ENCODE results near the gene TMEM212. TPM values are rescaled to one million over a fixed set of nuclear protein-coding genes. Genes with fewer than 3 reads are reported as not detected.

TMEM212 gene
- total and polyA plus RNA-seq, 2 of the 13 experiments (the other 11 are each of a cell fraction or from before 2014, with no cell fraction given) = not detected

- TF ChIP-seq FOXA1 (IDR thresholded peaks at IDR 0.05) (no peak), FOXA1 (CRISPR knock-in tag; IDR thresholded peaks at IDR 0.05) (peak; percentile 45), ARID5B (CRISPR knock-in tag; IDR thresholded peaks at IDR 0.05) (peak; percentile 80), ZNF441 (CRISPR knock-in tag; IDR thresholded peaks at IDR 0.05; ENCODE audit: borderline replicate concordance) (peak; percentile 76), DR1 (CRISPR knock-in tag; IDR thresholded peaks at IDR 0.05) (peak; percentile 26), TP53 (CRISPR knock-in tag; conservative IDR thresholded peaks at IDR 0.05) (no peak), SMAD1 (CRISPR knock-in tag; IDR thresholded peaks at IDR 0.05; ENCODE audit: borderline replicate concordance, low read depth) (peak; percentile 48; the same call in 1 of the 2 replicates), ZNF546 (CRISPR knock-in tag; conservative IDR thresholded peaks at IDR 0.05) (0 out of 2 replicates have a peak, but pooled peaks have one; percentile 79), ELF1 (CRISPR knock-in tag; IDR thresholded peaks at IDR 0.05) (peak; percentile 96), ZSCAN25 (CRISPR knock-in tag; IDR thresholded peaks at IDR 0.05) (peak; percentile 99), ZNF589 (CRISPR knock-in tag; conservative IDR thresholded peaks at IDR 0.05) (0 out of 2 replicates have a peak, but pooled peaks have one; percentile 52), ZNF256 (CRISPR knock-in tag; conservative IDR thresholded peaks at IDR 0.05) (no peak), REL (CRISPR knock-in tag; conservative IDR thresholded peaks at IDR 0.05) (no peak), RNF2 (conservative IDR thresholded peaks at IDR 0.05; ENCODE audit: low read depth) (no peak; the same call in 1 of the 2 replicates), MBNL3 (CRISPR knock-in tag; conservative IDR thresholded peaks at IDR 0.05) (no peak), JUNB (CRISPR knock-in tag; IDR thresholded peaks at IDR 0.05; ENCODE audit: borderline replicate concordance) (no peak), ZNF75D (CRISPR knock-in tag; IDR thresholded peaks at IDR 0.05; ENCODE audit: borderline replicate concordance) (peak; percentile 84; the same call in 1 of the 2 replicates), NRL (CRISPR knock-in tag; IDR thresholded peaks at IDR 0.05; ENCODE audit: borderline replicate concordance) (peak; percentile 87), SIN3A (IDR thresholded peaks at IDR 0.05; ENCODE audit: borderline replicate concordance, low read depth, low read length) (peak; percentile 77; the same call in 1 of the 2 replicates), HOXA5 (CRISPR knock-in tag; IDR thresholded peaks at IDR 0.05) (0 out of 2 replicates have a peak, but pooled peaks have one; percentile 34), ZNF180 (CRISPR knock-in tag; IDR thresholded peaks at IDR 0.05; ENCODE audit: borderline replicate concordance, low read depth) (no peak)
- TF ChIP-seq, protein P1, sequence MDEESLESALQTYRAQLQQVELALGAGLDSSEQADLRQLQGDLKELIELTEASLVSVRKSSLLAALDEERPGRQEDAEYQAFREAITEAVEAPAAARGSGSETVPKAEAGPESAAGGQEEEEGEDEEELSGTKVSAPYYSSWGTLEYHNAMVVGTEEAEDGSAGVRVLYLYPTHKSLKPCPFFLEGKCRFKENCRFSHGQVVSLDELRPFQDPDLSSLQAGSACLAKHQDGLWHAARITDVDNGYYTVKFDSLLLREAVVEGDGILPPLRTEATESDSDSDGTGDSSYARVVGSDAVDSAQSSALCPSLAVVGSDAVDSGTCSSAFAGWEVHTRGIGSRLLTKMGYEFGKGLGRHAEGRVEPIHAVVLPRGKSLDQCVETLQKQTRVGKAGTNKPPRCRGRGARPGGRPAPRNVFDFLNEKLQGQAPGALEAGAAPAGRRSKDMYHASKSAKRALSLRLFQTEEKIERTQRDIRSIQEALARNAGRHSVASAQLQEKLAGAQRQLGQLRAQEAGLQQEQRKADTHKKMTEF (CRISPR knock-in tag; IDR thresholded peaks at IDR 0.05) = peak; percentile 57
- TF ChIP-seq, protein P2, sequence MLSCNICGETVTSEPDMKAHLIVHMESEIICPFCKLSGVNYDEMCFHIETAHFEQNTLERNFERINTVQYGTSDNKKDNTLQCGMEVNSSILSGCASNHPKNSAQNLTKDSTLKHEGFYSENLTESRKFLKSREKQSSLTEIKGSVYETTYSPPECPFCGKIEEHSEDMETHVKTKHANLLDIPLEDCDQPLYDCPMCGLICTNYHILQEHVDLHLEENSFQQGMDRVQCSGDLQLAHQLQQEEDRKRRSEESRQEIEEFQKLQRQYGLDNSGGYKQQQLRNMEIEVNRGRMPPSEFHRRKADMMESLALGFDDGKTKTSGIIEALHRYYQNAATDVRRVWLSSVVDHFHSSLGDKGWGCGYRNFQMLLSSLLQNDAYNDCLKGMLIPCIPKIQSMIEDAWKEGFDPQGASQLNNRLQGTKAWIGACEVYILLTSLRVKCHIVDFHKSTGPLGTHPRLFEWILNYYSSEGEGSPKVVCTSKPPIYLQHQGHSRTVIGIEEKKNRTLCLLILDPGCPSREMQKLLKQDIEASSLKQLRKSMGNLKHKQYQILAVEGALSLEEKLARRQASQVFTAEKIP (CRISPR knock-in tag; IDR thresholded peaks at IDR 0.05; ENCODE audit: borderline replicate concordance) = no peak
These were observed 33.1 kb upstream of the TMEM212 start, which contains the start of gene PLD1 (continued) for GRCh38 chr3:171809861-171810628.

All from HepG2 (cell line).